PC-9 (cell line): ENCODE data around the gene IDH3B. TPM values are rescaled to one million over a fixed set of nuclear protein-coding genes. Genes with fewer than 3 reads are reported as not detected.
"Not testable (repeated sequence)": the region's sequence is repeated elsewhere in the genome, so short reads cannot be mapped to it uniquely, and the experiment has no call there.

Experiments
- BruUV-seq: library from RNA; stranded (reverse); fragments of 400-500 nt; replicated peaks from 2 replicates; lab custom pipeline; 2021; lab: Mats Ljungman, UMichigan
- CTCF ChIA-PET: fragments of 300-600 bp; sonication (Branson Sonifier 250); formaldehyde crosslinking; loops from one replicate; lab custom pipeline; 2022; ENCODE audit warnings: antibody characterized with exemption; lab: Charles Lee
- POLR2A ChIA-PET: fragments of 300-600 bp; sonication (Branson Sonifier 250); formaldehyde crosslinking; loops from one replicate; lab custom pipeline; 2022; ENCODE audit warnings: antibody characterized with exemption; ENCODE audit not compliant: unreplicated experiment; lab: Charles Lee
- DNase-seq, 2 experiments: peaks; one replicate each; pipeline versions ENCODE4 v3.0.0 to v3.0.0-alpha.2; 2015 to 2022; ENCODE audit warnings: mixed read lengths in 1 of 2
- H2AFZ ChIP-seq: fragments of 200-600 bp; sonication (generic); 2 replicates; pipeline ENCODE4 v1.8.1; 2017; ENCODE audit warnings: antibody characterized with exemption
- H3F3A ChIP-seq: fragments of 200-600 bp; sonication (generic); 2 replicates; pipeline ENCODE4 v1.8.1; 2017; ENCODE audit warnings: antibody characterized with exemption, mild to moderate bottlenecking, low read depth; ENCODE audit not compliant: insufficient read depth
- H3K27ac ChIP-seq: fragments of 200-600 bp; sonication (generic); 2 replicates; pipeline ENCODE4 v1.6.1; 2016; ENCODE audit warnings: mixed run types
- H3K27me3 ChIP-seq: fragments of 200-600 bp; sonication (generic); 2 replicates; pipeline ENCODE4 v1.6.1; 2016; ENCODE audit warnings: low read depth, mixed run types; ENCODE audit not compliant: insufficient read depth
- H3K36me3 ChIP-seq: fragments of 200-600 bp; sonication (generic); 2 replicates; pipeline ENCODE4 v1.6.1; 2016; ENCODE audit warnings: low read depth, mixed run types
- H3K4me1 ChIP-seq: fragments of 200-600 bp; sonication (generic); replicated peaks from 2 replicates; pipeline ENCODE4 v1.6.1; 2016; ENCODE audit warnings: mixed run types; ENCODE audit not compliant: insufficient read depth
- H3K4me2 ChIP-seq: fragments of 200-600 bp; sonication (generic); 2 replicates; pipeline ENCODE4 v1.6.1; 2017; ENCODE audit warnings: mixed run types
- H3K4me3 ChIP-seq: fragments of 200-600 bp; sonication (generic); 2 replicates; pipeline ENCODE4 v1.6.1; 2016; ENCODE audit warnings: mixed run types
- H3K79me2 ChIP-seq: fragments of 200-600 bp; sonication (generic); 2 replicates; pipeline ENCODE4 v1.6.1; 2017; ENCODE audit warnings: low read depth, mixed run types
- H3K9me2 ChIP-seq: fragments of 200-600 bp; sonication (generic); 2 replicates; pipeline ENCODE4 v1.8.1; 2017; ENCODE audit warnings: mild to moderate bottlenecking; ENCODE audit not compliant: insufficient read depth
- H3K9me3 ChIP-seq: fragments of 200-600 bp; sonication (generic); 2 replicates; pipeline ENCODE4 v1.8.1; 2016; ENCODE audit warnings: low read depth; ENCODE audit not compliant: insufficient read depth
- H4K20me1 ChIP-seq: fragments of 200-600 bp; sonication (generic); 2 replicates; pipeline ENCODE4 v1.8.1; 2017; ENCODE audit not compliant: insufficient read depth
- CTCF ChIP-seq: fragments of 200-600 bp; sonication (generic); conservative IDR thresholded peaks from 2 replicates; pipeline ENCODE4 v1.6.1; 2017; ENCODE audit warnings: mixed run types, antibody characterized with exemption, mild to moderate bottlenecking, moderate library complexity
- EZH2 ChIP-seq: fragments of 200-600 bp; sonication (generic); IDR thresholded peaks from 2 replicates; pipeline ENCODE4 v1.8.0; 2017; ENCODE audit warnings: antibody characterized with exemption, low read depth
- intact Hi-C: fragments of 100-400 bp; cut with micrococcal nuclease; formaldehyde crosslinking; loops from one replicate; pipeline ENCODE4 v1.10.0; 2022; ENCODE audit not compliant: unreplicated experiment
- total RNA-seq: library from RNA; stranded (reverse); gene quantifications from 2 replicates; pipeline ENCODE4 v1.2.3, GENCODE V29; 2021

Gene IDH3B
- total RNA-seq, 1 experiment from 2014 or later = 144 TPM

GRCh38 chr20:2697768-2698167 is 33.8 kb upstream of the IDH3B start:
- no peak for DNase-seq
- H3K9me2 ChIP-seq = no peaks in the 10 kb centered on the region
- H2AFZ ChIP-seq = no peak overlapping the region
- CTCF ChIA-PET = interaction anchor here (0.6 kb wide), 1 partner anchor 263 kb away, joined by 3 read pairs; no protein-coding TSS in a partner anchor
- POLR2A ChIA-PET = no interaction called here
- H3K27ac ChIP-seq = no peak overlapping the region
- intact Hi-C loops = loop anchor here (10.0 kb wide), 1 partner anchor 617 kb away; no protein-coding TSS in a partner anchor
- H3K4me2 ChIP-seq = no peak overlapping the region
- no peak for TF ChIP-seq CTCF
- no peak for TF ChIP-seq EZH2
- H3K4me3 ChIP-seq = no peak overlapping the region
- no peaks in the 10 kb centered on the region for H3K79me2 ChIP-seq
- no peaks in the 10 kb centered on the region for H3K4me1 ChIP-seq
- BruUV-seq = no TSS peak
- no peaks in the 10 kb centered on the region for H3K36me3 ChIP-seq
- H3K9me3 ChIP-seq = no peaks in the 10 kb centered on the region
- peaks cover 84% of the 10 kb centered on the region for H3K27me3 ChIP-seq
- no peaks in the 10 kb centered on the region for H4K20me1 ChIP-seq
- no peaks in the 10 kb centered on the region for H3F3A ChIP-seq

- ChIA-PET CTCF (no interaction called here), POLR2A (interaction anchor here (0.7 kb wide), 1 partner anchor 1122 kb away, joined by 4 read pairs; no protein-coding TSS in a partner anchor)
- no peaks in the 10 kb centered on the region for H3K36me3 ChIP-seq
- no peak overlapping the region for H3K27ac ChIP-seq
- no peaks in the 10 kb centered on the region for H3K9me3 ChIP-seq
- H3K4me2 ChIP-seq = no peak overlapping the region
- no peaks in the 10 kb centered on the region for H3F3A ChIP-seq
- H4K20me1 ChIP-seq = no peaks in the 10 kb centered on the region
- BruUV-seq = no TSS peak
- no peaks in the 10 kb centered on the region for H3K79me2 ChIP-seq
- DNase-seq = no peak
- no peak overlapping the region for H3K4me3 ChIP-seq
- intact Hi-C loops = loop anchor here (10.0 kb wide), 1 partner anchor 618 kb away; no protein-coding TSS in a partner anchor
- no peak overlapping the region for H2AFZ ChIP-seq
- H3K4me1 ChIP-seq = no peaks in the 10 kb centered on the region
- peaks cover 80% of the 10 kb centered on the region for H3K27me3 ChIP-seq
- no peak for TF ChIP-seq CTCF
- no peak for TF ChIP-seq EZH2
- no peaks in the 10 kb centered on the region for H3K9me2 ChIP-seq
Measured at GRCh38 chr20:2696646-2697045, 32.6 kb upstream of the IDH3B start.

GRCh38 chr20:2695984-2696525 is 32.0 kb upstream of the IDH3B start:
- H3K36me3 ChIP-seq, H3K9me3 ChIP-seq, H3K79me2 ChIP-seq, H2AFZ ChIP-seq, H3F3A ChIP-seq, H3K4me2 ChIP-seq, H3K9me2 ChIP-seq, H3K4me1 ChIP-seq, BruUV-seq, CTCF ChIA-PET, DNase-seq, H4K20me1 ChIP-seq, H3K27ac ChIP-seq, H3K4me3 ChIP-seq: not testable (repeated sequence)
- H3K27me3 ChIP-seq = peaks cover 80% of the 10 kb centered on the region
- intact Hi-C loops = loop anchor here (10.0 kb wide), 1 partner anchor 619 kb away; no protein-coding TSS in a partner anchor
- POLR2A ChIA-PET = interaction anchor here (0.7 kb wide), 1 partner anchor 1123 kb away, joined by 4 read pairs; no protein-coding TSS in a partner anchor
